ENCODE results near the gene TNFRSF4. TPM values are rescaled to one million over a fixed set of nuclear protein-coding genes. Genes with fewer than 3 reads are reported as not detected.

Gene TNFRSF4
- total and polyA plus RNA-seq, 10 of the 15 experiments (the other 5 are each of a cell fraction or from before 2014, with no cell fraction given): 0.05 to 7.3 (median 2.5) TPM; not detected in 1

GRCh38 chr1:1255611-1256010 lies 41.7 kb upstream of the TNFRSF4 start:
- intact Hi-C loops (cut with micrococcal nuclease; ENCODE audit: unreplicated experiment): no loop called here

More at GRCh38 chr1:1255611-1256010, 41.7 kb upstream of the TNFRSF4 start:
- no peak for ATAC-seq
- 90% methylated on average over 10 of the region's 10 CpGs for WGBS (ENCODE audit: insufficient coverage, insufficient replicate concordance, low lambda C conversion rate, missing lambda C conversion rate)
- RAD21 ChIA-PET (ENCODE audit: unreplicated experiment): no interaction called here
- in situ Hi-C loops (cut with MboI): no loop called here
- BruUV-seq (replicated peaks): TSS peak; percentile 57
- no peaks in the 10 kb centered on the region for H3K9me3 ChIP-seq (replicated peaks; ENCODE audit: control insufficient read depth, insufficient read depth, low read length)
- H4K20me1 ChIP-seq (ENCODE audit: control insufficient read depth, insufficient read depth): no peaks in the 10 kb centered on the region
- POLR2A ChIA-PET: interaction anchor here (1.2 kb wide), 1 partner anchor 18 kb away, joined by 3 read pairs; the partner anchor contains the start of gene UBE2J2
- no peak for TF ChIP-seq ZNF217 (IDR thresholded peaks at IDR 0.05)
- TF ChIP-seq HDGF (IDR thresholded peaks at IDR 0.05): no peak
- no peak for TF ChIP-seq HDAC6 (IDR thresholded peaks at IDR 0.05; ENCODE audit: unreplicated experiment)
- no peak for TF ChIP-seq TCF12 (IDR thresholded peaks at IDR 0.05; ENCODE audit: low read depth, low read length)
- TF ChIP-seq ZNF592 (IDR thresholded peaks at IDR 0.05): no peak
- no peak for TF ChIP-seq PBX3 (IDR thresholded peaks at IDR 0.05; ENCODE audit: insufficient replicate concordance, low read depth, low read length)
- TF ChIP-seq TAF1 (IDR thresholded peaks at IDR 0.05; ENCODE audit: borderline replicate concordance, low read depth, low read length): no peak
- no peak for TF ChIP-seq SMAD5 (IDR thresholded peaks at IDR 0.05; ENCODE audit: low read depth)
- no peak for TF ChIP-seq ZBED1 (IDR thresholded peaks at IDR 0.05; ENCODE audit: borderline replicate concordance)
- no peak for TF ChIP-seq ZNF687 (IDR thresholded peaks at IDR 0.05)
- TF ChIP-seq SREBF2 (IDR thresholded peaks at IDR 0.05; ENCODE audit: low read length): no peak
- no peak for TF ChIP-seq ESRRA (IDR thresholded peaks at IDR 0.05; ENCODE audit: low read length)
- no peak for TF ChIP-seq SMC3 (IDR thresholded peaks at IDR 0.05; ENCODE audit: borderline replicate concordance, low read length)
- no peak for TF ChIP-seq GABPA (IDR thresholded peaks at IDR 0.05; ENCODE audit: low read depth)
- SMC1A ChIA-PET (ENCODE audit: uncharacterized antibody, unreplicated experiment): no interaction called here
- H3K4me2 ChIP-seq (ENCODE audit: control insufficient read depth, insufficient read depth): no peak overlapping the region
- peaks cover 3 to 16% of the 10 kb centered on the region in 2 experiments; a peak in 3 of 4 replicates for H3K36me3 ChIP-seq (ENCODE audit: control insufficient read depth in 2 of 2, insufficient read depth in 2 of 2, low read length in 1 of 2)
- H3K27ac ChIP-seq (ENCODE audit: control insufficient read depth, insufficient read depth): no peak overlapping the region
- peaks cover 9% of the 10 kb centered on the region for H3K4me1 ChIP-seq (ENCODE audit: control insufficient read depth, insufficient read depth, low read length)
- H3K79me2 ChIP-seq (ENCODE audit: control insufficient read depth, insufficient read depth, low read length): no peaks in the 10 kb centered on the region
- no peak overlapping the region for H3K9ac ChIP-seq (ENCODE audit: control insufficient read depth, insufficient read depth, low read length)
- H3K4me3 ChIP-seq: no peak overlapping the region
- H2AFZ ChIP-seq (ENCODE audit: control insufficient read depth, low read depth, low read length): no peak overlapping the region
- no peaks in the 10 kb centered on the region for H3K27me3 ChIP-seq (replicated peaks in 1 of 2; ENCODE audit: control insufficient read depth in 2 of 2, insufficient read depth in 2 of 2, low read length in 1 of 2)
- FAIRE-seq: no peak
- DNase-seq (ENCODE audit: low read depth, low spot score): no peak
- CTCF ChIA-PET: interaction anchor here (1.2 kb wide), 1 partner anchor 133 kb away, joined by 5 read pairs; no protein-coding TSS in a partner anchor
